ENCODE results near the gene METAP1.
"Not testable (repeated sequence)": the region's sequence is repeated elsewhere in the genome, so short reads cannot be mapped to it uniquely, and the experiment has no call there.

The METAP1 gene

DNA sequence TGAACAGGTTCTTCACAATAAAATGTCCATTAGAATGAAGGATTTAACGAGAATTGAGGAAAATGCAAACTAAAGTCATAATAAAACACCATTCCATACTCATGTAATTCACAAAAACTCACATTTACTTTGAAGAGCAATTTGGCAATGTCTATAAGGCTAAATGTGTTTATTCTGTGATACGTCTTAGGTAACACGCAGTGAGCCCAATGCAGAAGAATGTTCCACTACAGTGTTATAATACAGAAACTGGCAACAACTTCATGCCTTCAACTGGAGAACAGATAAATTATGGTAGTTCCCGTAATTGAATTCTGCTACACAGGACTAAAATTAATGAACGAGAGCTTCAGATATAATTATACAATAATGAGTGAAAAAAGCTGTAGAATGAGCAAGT, 75.6 kb downstream of the METAP1 start:
- no peak overlapping the region for H3K27ac ChIP-seq
- TF ChIP-seq CTCF (conservative IDR thresholded peaks at IDR 0.05) (no peak), ZFX (IDR thresholded peaks at IDR 0.05) (no peak)

GRCh38 chr4:99074816-99075215, 79.3 kb downstream of the METAP1 start:
- TF ChIP-seq ZFX (IDR thresholded peaks at IDR 0.05) (no peak), CTCF (conservative IDR thresholded peaks at IDR 0.05) (no peak)
- no peak overlapping the region for H3K27ac ChIP-seq

DNA sequence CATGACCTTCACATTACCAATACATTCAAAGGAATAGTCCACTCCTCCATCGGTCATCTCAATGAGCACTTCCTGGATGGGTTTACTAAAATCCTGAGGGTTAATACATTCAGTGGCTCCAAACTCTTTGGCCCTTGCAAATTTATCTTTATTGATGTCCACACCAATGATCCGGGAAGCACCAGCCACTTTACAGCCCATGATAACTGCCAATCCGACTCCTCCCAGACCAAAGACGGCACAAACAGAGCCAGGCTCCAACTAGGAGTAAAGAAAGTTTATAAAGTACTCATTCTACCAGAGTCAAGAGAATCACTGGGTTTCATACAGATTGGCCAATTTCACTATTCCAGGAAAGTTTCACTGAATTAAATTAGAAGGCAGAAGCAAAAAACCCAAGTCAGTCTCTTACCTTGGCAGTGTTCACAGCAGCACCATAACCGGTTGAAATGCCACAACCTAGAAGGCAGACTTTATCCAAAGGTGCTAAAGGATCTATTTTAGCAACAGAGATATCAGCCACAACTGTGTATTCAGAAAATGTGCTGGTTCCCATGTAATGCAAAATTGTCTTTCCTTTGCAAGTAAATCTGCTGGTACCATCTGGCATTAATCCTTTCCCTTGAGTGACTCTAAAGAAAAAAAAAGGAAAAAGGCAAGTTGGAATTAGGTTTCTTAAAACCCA, 80.9 kb downstream of the METAP1 start:
- H3K27ac ChIP-seq, result no peak overlapping the region
- no peak for TF ChIP-seq CTCF (conservative IDR thresholded peaks at IDR 0.05)
- TF ChIP-seq ZFX (IDR thresholded peaks at IDR 0.05), result no peak

DNA sequence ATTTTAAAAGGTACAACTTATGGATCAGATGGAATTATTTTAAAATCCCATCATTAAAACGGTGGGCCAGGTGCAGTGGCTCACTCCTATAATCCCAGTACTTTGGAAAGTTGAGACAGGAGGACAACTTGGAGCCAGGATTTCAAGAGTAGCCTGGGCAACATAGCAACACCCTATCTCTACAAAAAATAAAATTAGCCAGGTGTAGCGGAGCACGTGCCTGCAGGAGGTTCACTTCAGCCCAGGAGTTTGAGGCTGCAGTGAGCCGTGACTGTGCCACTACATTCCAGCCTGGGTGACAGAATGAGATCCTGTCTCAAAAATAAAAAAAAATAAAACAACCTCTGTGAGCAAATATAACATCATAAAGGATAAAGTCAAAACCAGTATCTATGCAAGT, 81.7 kb downstream of the METAP1 start:
- H3K27ac ChIP-seq, result no peak overlapping the region
- no peak for TF ChIP-seq ZFX (IDR thresholded peaks at IDR 0.05)
- no peak for TF ChIP-seq CTCF (conservative IDR thresholded peaks at IDR 0.05)

- H3K27ac ChIP-seq, result no peak overlapping the region
- no peak for TF ChIP-seq CTCF (conservative IDR thresholded peaks at IDR 0.05)
- no peak for TF ChIP-seq ZFX (IDR thresholded peaks at IDR 0.05)
Observed at GRCh38 chr4:99078336-99078735, 82.8 kb downstream of the METAP1 start.

- no peak overlapping the region for H3K27ac ChIP-seq
- TF ChIP-seq CTCF (conservative IDR thresholded peaks at IDR 0.05) (no peak), ZFX (IDR thresholded peaks at IDR 0.05) (no peak)
Observed at GRCh38 chr4:99078931-99079624, 83.6 kb downstream of the METAP1 start.

GRCh38 chr4:99079625-99080295, 84.2 kb downstream of the METAP1 start:
- TF ChIP-seq ZFX (IDR thresholded peaks at IDR 0.05) (no peak), CTCF (conservative IDR thresholded peaks at IDR 0.05) (no peak)
- H3K27ac ChIP-seq, result no peak overlapping the region

DNA sequence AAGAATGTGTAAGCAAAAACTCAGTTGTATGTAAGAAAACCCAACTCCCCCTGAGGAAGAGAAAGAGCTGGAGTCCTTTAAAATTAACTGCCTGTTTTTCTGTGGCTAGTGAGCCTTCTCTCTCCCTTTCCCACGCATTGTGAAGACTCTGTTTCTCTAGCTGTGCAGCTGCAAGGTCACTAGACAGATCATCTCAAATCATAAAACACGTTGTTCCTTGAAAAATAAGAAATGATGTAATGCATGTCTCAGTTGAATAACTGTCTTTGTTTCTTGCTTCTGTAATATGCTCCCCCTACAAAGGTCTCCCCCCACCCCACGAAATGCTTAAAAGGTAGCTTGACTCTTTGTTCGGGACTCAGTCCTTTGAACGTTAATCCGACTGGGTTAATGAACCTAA, 85.3 kb downstream of the METAP1 start:
- H3K27ac ChIP-seq, result not testable (repeated sequence)

Data from C4-2B (cell line).